H9 (cell line): Measurements from ENCODE around the gene PDE7B. TPM values are rescaled to one million over a fixed set of nuclear protein-coding genes. Genes with fewer than 3 reads are reported as not detected.

Source experiments
- DNase-seq: peaks from one replicate; pipeline ENCODE4 v3.0.0-alpha.2; 2017
- H2AFZ ChIP-seq: one replicate; pipeline ENCODE4 v1.6.1; 2013; ENCODE audit warnings: mild to moderate bottlenecking, low read length, control low read depth, moderate library complexity
- H2AK5ac ChIP-seq: 2 replicates; pipeline ENCODE4 v1.6.1; 2013; ENCODE audit warnings: low read length, control low read depth, mixed read lengths; ENCODE audit not compliant: insufficient read length
- H2BK120ac ChIP-seq: one replicate; pipeline ENCODE4 v1.6.1; 2013; ENCODE audit warnings: low read depth, mild to moderate bottlenecking, low read length, control low read depth, inconsistent platforms; ENCODE audit not compliant: poor library complexity, severe bottlenecking
- H2BK12ac ChIP-seq: 2 replicates; pipeline ENCODE4 v1.6.1; 2013; ENCODE audit warnings: low read length, control low read depth, mixed read lengths, low read depth; ENCODE audit not compliant: insufficient read length
- H2BK15ac ChIP-seq: 2 replicates; pipeline ENCODE4 v1.6.1; 2013; ENCODE audit warnings: low read depth, low read length, control low read depth
- H2BK20ac ChIP-seq: one replicate; pipeline ENCODE4 v1.6.1; 2013; ENCODE audit warnings: low read depth, mild to moderate bottlenecking, low read length, control low read depth, inconsistent platforms; ENCODE audit not compliant: poor library complexity, severe bottlenecking
- H2BK5ac ChIP-seq: 2 replicates; pipeline ENCODE4 v1.6.1; 2013; ENCODE audit warnings: low read length, control low read depth, mixed read lengths; ENCODE audit not compliant: insufficient read length
- H3K14ac ChIP-seq: 2 replicates; pipeline ENCODE4 v1.6.1; 2013; ENCODE audit warnings: low read length, control low read depth; ENCODE audit not compliant: insufficient read depth
- H3K18ac ChIP-seq: 2 replicates; pipeline ENCODE4 v1.6.1; 2013; ENCODE audit warnings: low read depth, mild to moderate bottlenecking, mixed read lengths, low read length, control low read depth; ENCODE audit not compliant: insufficient read length
- H3K23ac ChIP-seq: 2 replicates; pipeline ENCODE4 v1.6.1; 2013; ENCODE audit warnings: low read length, control low read depth, mixed read lengths, low read depth; ENCODE audit not compliant: insufficient read length
- H3K23me2 ChIP-seq: 2 replicates; pipeline ENCODE4 v1.6.1; 2013; ENCODE audit warnings: low read depth, mild to moderate bottlenecking, mixed read lengths, low read length, control low read depth; ENCODE audit not compliant: insufficient read length, poor library complexity, severe bottlenecking
- H3K27ac ChIP-seq: 2 replicates; pipeline ENCODE4 v1.5.1; 2013; ENCODE audit warnings: low read length, control low read depth, mixed read lengths, low read depth; ENCODE audit not compliant: insufficient read length
- H3K27me3 ChIP-seq: 2 replicates; pipeline ENCODE4 v1.6.1; 2013; ENCODE audit warnings: low read length, control low read depth, inconsistent platforms; ENCODE audit not compliant: insufficient read depth
- H3K4ac ChIP-seq: 2 replicates; pipeline ENCODE4 v1.6.1; 2013; ENCODE audit warnings: low read depth, mild to moderate bottlenecking, control low read depth, inconsistent platforms, low read length, moderate library complexity
- H3K4me1 ChIP-seq: 2 replicates; pipeline ENCODE4 v1.6.1; 2013; ENCODE audit warnings: low read length, control low read depth, inconsistent platforms; ENCODE audit not compliant: insufficient read depth
- H3K4me2 ChIP-seq: 2 replicates; pipeline ENCODE4 v1.6.1; 2013; ENCODE audit warnings: low read length, control low read depth, mixed read lengths; ENCODE audit not compliant: insufficient read length, insufficient read depth
- H3K56ac ChIP-seq: 2 replicates; pipeline ENCODE4 v1.6.1; 2013; ENCODE audit warnings: low read depth, mild to moderate bottlenecking, mixed read lengths, low read length, control low read depth; ENCODE audit not compliant: insufficient read length
- H3K79me1 ChIP-seq: 2 replicates; pipeline ENCODE4 v1.6.1; 2013; ENCODE audit warnings: low read depth, mild to moderate bottlenecking, moderate library complexity, low read length, control low read depth, inconsistent platforms; ENCODE audit not compliant: insufficient read depth, poor library complexity, severe bottlenecking
- H3K79me2 ChIP-seq: 2 replicates; pipeline ENCODE4 v1.6.1; 2013; ENCODE audit warnings: low read length, control low read depth, inconsistent platforms; ENCODE audit not compliant: insufficient read depth
- H3K9ac ChIP-seq: 2 replicates; pipeline ENCODE4 v1.6.1; 2013; ENCODE audit warnings: low read length, control low read depth, mixed read lengths; ENCODE audit not compliant: insufficient read length; ENCODE audit errors: extremely low read depth
- H3K9me3 ChIP-seq: one replicate; pipeline ENCODE4 v1.6.1; 2013; ENCODE audit warnings: low read depth, low read length, inconsistent platforms; ENCODE audit not compliant: control insufficient read depth
- H3T11ph ChIP-seq: one replicate; pipeline ENCODE4 v1.6.1; 2013; ENCODE audit warnings: mild to moderate bottlenecking, low read length, control low read depth, inconsistent platforms
- H4K20me1 ChIP-seq: one replicate; pipeline ENCODE4 v1.6.1; 2013; ENCODE audit not compliant: control insufficient read depth, insufficient read length, insufficient read depth
- H4K5ac ChIP-seq: 2 replicates; pipeline ENCODE4 v1.6.1; 2013; ENCODE audit warnings: low read depth, mild to moderate bottlenecking, mixed read lengths, low read length, control low read depth; ENCODE audit not compliant: insufficient read length
- H4K8ac ChIP-seq: replicated peaks from 2 replicates; pipeline ENCODE4 v1.6.1; 2013; ENCODE audit warnings: low read length, control low read depth, mixed read lengths, low read depth; ENCODE audit not compliant: insufficient read length
- H4K91ac ChIP-seq: 2 replicates; pipeline ENCODE4 v1.6.1; 2013; ENCODE audit warnings: low read depth, mild to moderate bottlenecking, moderate library complexity, mixed read lengths, low read length, control low read depth; ENCODE audit not compliant: insufficient read length
- H3K27ac Mint-ChIP-seq, 3 experiments: 2 replicates in 2 of 3; 3 replicates in 1 of 3; pipeline ENCODE4 v1.8.0; 2020 to 2021; ENCODE audit warnings: mixed read lengths in 3 of 3, mild to moderate bottlenecking in 1 of 3, moderate library complexity in 1 of 3
- H3K27me3 Mint-ChIP-seq: 2 replicates; pipeline ENCODE4 v1.8.0; 2021; ENCODE audit warnings: low read depth, mild to moderate bottlenecking, moderate library complexity, mixed read lengths
- H3K36me3 Mint-ChIP-seq, 3 experiments: 2 replicates in 2 of 3; 3 replicates in 1 of 3; pipeline ENCODE4 v1.8.0; 2020 to 2021; ENCODE audit warnings: low read depth in 3 of 3, mixed read lengths in 3 of 3; ENCODE audit not compliant: insufficient read depth in 1 of 3
- H3K4me1 Mint-ChIP-seq, 2 experiments: 2 replicates each; pipeline ENCODE4 v1.8.0; 2020; ENCODE audit warnings: mixed read lengths in 2 of 2
- H3K4me3 Mint-ChIP-seq, 2 experiments: 2 replicates in 1 of 2; 3 replicates in 1 of 2; pipeline ENCODE4 v1.8.0; 2020 to 2021; ENCODE audit warnings: mild to moderate bottlenecking in 2 of 2, mixed read lengths in 2 of 2, moderate library complexity in 1 of 2
- H3K9me3 Mint-ChIP-seq, 2 experiments: 2 replicates in 1 of 2; 3 replicates in 1 of 2; pipeline ENCODE4 v1.8.0; 2020; ENCODE audit warnings: mild to moderate bottlenecking in 2 of 2, mixed read lengths in 2 of 2, moderate library complexity in 1 of 2
- WGBS: extraction: QIAGEN DNeasy Blood & Tissue Kit; methylation state at CpG from one replicate; pipeline ENCODE4 v1.1.7; 2013; ENCODE audit warnings: missing lambda C conversion rate, low lambda C conversion rate, mixed read lengths; ENCODE audit not compliant: insufficient read length; ENCODE audit errors: extremely low coverage; 5-methylcytosine and 5-hydroxymethylcytosine counted together
- total RNA-seq: library from RNA; stranded (reverse); gene quantifications from 2 replicates; pipeline ENCODE4 v1.2.1, GENCODE V29; 2021
- TF ChIP-seq, protein P1 (sequence below): fragments of 200-600 bp; sonication (generic); conservative IDR thresholded peaks from 3 replicates; pipeline ENCODE4 v1.8.0; 2021; ENCODE audit warnings: antibody characterized with exemption, mild to moderate bottlenecking

PDE7B gene
- total RNA-seq, 1 experiment from 2014 or later, result not detected

DNA sequence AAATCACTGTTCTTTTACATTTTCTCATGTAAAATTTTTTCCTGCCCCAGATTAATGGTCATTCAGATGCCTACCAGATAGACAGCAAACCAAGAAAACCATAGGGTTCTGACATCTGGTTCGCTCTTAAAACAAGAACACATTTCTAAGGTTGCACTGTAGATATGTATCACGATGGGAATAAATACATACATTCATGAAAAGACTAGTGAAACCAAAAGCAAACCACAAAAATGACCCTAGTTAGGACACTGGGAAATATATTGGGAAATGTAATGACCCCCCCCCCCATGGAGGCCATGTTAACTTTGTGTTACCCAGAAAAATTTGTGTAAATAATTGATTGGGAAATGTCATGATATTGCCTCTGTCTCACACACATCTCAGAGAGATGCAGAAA is 361.1 kb downstream of the PDE7B start:
- no peak overlapping the region for H2AFZ ChIP-seq
- H3K4me1 ChIP-seq, result no peaks in the 10 kb centered on the region
- H4K20me1 ChIP-seq, result no peaks in the 10 kb centered on the region
- no peak overlapping the region for H4K8ac ChIP-seq
- H2BK15ac ChIP-seq, result no peak overlapping the region
- no peak overlapping the region for H4K91ac ChIP-seq
- no peak overlapping the region for H2BK5ac ChIP-seq
- no peaks in the 10 kb centered on the region for H3K36me3 Mint-ChIP-seq
- no peak overlapping the region for H2AK5ac ChIP-seq
- H2BK12ac ChIP-seq, result no peak overlapping the region
- H3K79me2 ChIP-seq, result no peaks in the 10 kb centered on the region
- H3K4me2 ChIP-seq, result no peak overlapping the region
- no peak overlapping the region for H3K27ac ChIP-seq
- no peak overlapping the region for H3K9ac ChIP-seq
- no peak for DNase-seq
- no CpG with 5 or more reads among the region's 2 CpGs for WGBS
- H3K4me1 Mint-ChIP-seq, result peaks cover 0 to 3% of the 10 kb centered on the region in 2 experiments; a peak in 2 of 4 replicates
- no peak overlapping the region for H2BK120ac ChIP-seq
- H3K79me1 ChIP-seq, result no peaks in the 10 kb centered on the region
- H3K9me3 ChIP-seq, result no peaks in the 10 kb centered on the region
- no peak overlapping the region for H3K23ac ChIP-seq
- H4K5ac ChIP-seq, result no peak overlapping the region
- H3K27me3 Mint-ChIP-seq, result no peaks in the 10 kb centered on the region
- no peak overlapping the region for H3K56ac ChIP-seq
- TF ChIP-seq, protein P1, sequence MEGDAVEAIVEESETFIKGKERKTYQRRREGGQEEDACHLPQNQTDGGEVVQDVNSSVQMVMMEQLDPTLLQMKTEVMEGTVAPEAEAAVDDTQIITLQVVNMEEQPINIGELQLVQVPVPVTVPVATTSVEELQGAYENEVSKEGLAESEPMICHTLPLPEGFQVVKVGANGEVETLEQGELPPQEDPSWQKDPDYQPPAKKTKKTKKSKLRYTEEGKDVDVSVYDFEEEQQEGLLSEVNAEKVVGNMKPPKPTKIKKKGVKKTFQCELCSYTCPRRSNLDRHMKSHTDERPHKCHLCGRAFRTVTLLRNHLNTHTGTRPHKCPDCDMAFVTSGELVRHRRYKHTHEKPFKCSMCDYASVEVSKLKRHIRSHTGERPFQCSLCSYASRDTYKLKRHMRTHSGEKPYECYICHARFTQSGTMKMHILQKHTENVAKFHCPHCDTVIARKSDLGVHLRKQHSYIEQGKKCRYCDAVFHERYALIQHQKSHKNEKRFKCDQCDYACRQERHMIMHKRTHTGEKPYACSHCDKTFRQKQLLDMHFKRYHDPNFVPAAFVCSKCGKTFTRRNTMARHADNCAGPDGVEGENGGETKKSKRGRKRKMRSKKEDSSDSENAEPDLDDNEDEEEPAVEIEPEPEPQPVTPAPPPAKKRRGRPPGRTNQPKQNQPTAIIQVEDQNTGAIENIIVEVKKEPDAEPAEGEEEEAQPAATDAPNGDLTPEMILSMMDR, result no peak
- H3K18ac ChIP-seq, result no peak overlapping the region
- H2BK20ac ChIP-seq, result no peak overlapping the region
- no peaks in the 10 kb centered on the region for H3K23me2 ChIP-seq
- no peak overlapping the region for H3K4me3 Mint-ChIP-seq
- H3K4ac ChIP-seq, result no peak overlapping the region
- no peak overlapping the region for H3K27ac Mint-ChIP-seq
- H3K27me3 ChIP-seq, result no peaks in the 10 kb centered on the region
- no peaks in the 10 kb centered on the region for H3K9me3 Mint-ChIP-seq
- no peak overlapping the region for H3T11ph ChIP-seq
- no peak overlapping the region for H3K14ac ChIP-seq
